ENCODE results near the gene FMN1. TPM values are rescaled to one million over a fixed set of nuclear protein-coding genes. Genes with fewer than 3 reads are reported as not detected.

Gene FMN1
- total RNA-seq, 1 experiment from 2014 or later = 2.4 TPM

- no peaks in the 10 kb centered on the region for H3K27me3 ChIP-seq (ENCODE audit: low read length)
- H3K9me3 ChIP-seq (ENCODE audit: low read length) = no peaks in the 10 kb centered on the region
- POLR2A ChIA-PET (ENCODE audit: unreplicated experiment) = no interaction called here
- no peaks in the 10 kb centered on the region for H4K20me1 ChIP-seq (ENCODE audit: low read length)
- no peak overlapping the region for H3K9ac ChIP-seq (ENCODE audit: low read length)
- intact Hi-C loops (cut with micrococcal nuclease) = no loop called here
- no peak for TF ChIP-seq EZH2phosphoT487 (IDR thresholded peaks at IDR 0.05; ENCODE audit: borderline replicate concordance, low read length)
- TF ChIP-seq EZH2 (IDR thresholded peaks at IDR 0.05; ENCODE audit: low read length, unreplicated experiment) = no peak
- TF ChIP-seq, protein P1, sequence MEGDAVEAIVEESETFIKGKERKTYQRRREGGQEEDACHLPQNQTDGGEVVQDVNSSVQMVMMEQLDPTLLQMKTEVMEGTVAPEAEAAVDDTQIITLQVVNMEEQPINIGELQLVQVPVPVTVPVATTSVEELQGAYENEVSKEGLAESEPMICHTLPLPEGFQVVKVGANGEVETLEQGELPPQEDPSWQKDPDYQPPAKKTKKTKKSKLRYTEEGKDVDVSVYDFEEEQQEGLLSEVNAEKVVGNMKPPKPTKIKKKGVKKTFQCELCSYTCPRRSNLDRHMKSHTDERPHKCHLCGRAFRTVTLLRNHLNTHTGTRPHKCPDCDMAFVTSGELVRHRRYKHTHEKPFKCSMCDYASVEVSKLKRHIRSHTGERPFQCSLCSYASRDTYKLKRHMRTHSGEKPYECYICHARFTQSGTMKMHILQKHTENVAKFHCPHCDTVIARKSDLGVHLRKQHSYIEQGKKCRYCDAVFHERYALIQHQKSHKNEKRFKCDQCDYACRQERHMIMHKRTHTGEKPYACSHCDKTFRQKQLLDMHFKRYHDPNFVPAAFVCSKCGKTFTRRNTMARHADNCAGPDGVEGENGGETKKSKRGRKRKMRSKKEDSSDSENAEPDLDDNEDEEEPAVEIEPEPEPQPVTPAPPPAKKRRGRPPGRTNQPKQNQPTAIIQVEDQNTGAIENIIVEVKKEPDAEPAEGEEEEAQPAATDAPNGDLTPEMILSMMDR (conservative IDR thresholded peaks at IDR 0.05; ENCODE audit: low read depth, low read length) = no peak
- H3K36me3 ChIP-seq (ENCODE audit: low read depth, low read length) = no peaks in the 10 kb centered on the region
- H3F3A ChIP-seq (ENCODE audit: low read length, unreplicated experiment) = no peaks in the 10 kb centered on the region
- no peaks in the 10 kb centered on the region for H3K79me2 ChIP-seq (ENCODE audit: low read length)
- H3K4me3 ChIP-seq (ENCODE audit: low read length) = no peak overlapping the region
- no peak for ATAC-seq
- no peak overlapping the region for H2AFZ ChIP-seq (ENCODE audit: low read length)
- no peak overlapping the region for H3K4me2 ChIP-seq (ENCODE audit: low read length)
- DNase-seq = no peak
- CTCF ChIA-PET = interaction anchor here (1.1 kb wide), 1 partner anchor 9 kb away, joined by 4 read pairs; no protein-coding TSS in a partner anchor
- BruUV-seq (replicated peaks) = no TSS peak
- no peak overlapping the region for H3K27ac ChIP-seq (ENCODE audit: low read length)
- H3K4me1 ChIP-seq (ENCODE audit: insufficient read depth, low read length) = 0 out of 2 replicates have a peak, but pooled peaks cover 3% of the 10 kb centered on the region
- H3K9me2 ChIP-seq (replicated peaks; ENCODE audit: low read length) = no peaks in the 10 kb centered on the region
These were observed 267.4 kb downstream of the FMN1 start for GRCh38 chr15:32927124-32927523.

- Histone ChIP-seq H3K79me2 (ENCODE audit: low read length) (no peaks in the 10 kb centered on the region), H3K4me2 (ENCODE audit: low read length) (no peak overlapping the region), H3K36me3 (ENCODE audit: low read depth, low read length) (no peaks in the 10 kb centered on the region), H3K9me2 (replicated peaks; ENCODE audit: low read length) (no peaks in the 10 kb centered on the region), H3K9me3 (ENCODE audit: low read length) (no peaks in the 10 kb centered on the region), H3K9ac (ENCODE audit: low read length) (no peak overlapping the region), H3K27me3 (ENCODE audit: low read length) (no peaks in the 10 kb centered on the region), H4K20me1 (ENCODE audit: low read length) (no peaks in the 10 kb centered on the region), H3K4me3 (ENCODE audit: low read length) (no peak overlapping the region), H2AFZ (ENCODE audit: low read length) (no peak overlapping the region), H3K4me1 (ENCODE audit: insufficient read depth, low read length) (no peaks in the 10 kb centered on the region), H3K27ac (ENCODE audit: low read length) (no peak overlapping the region), H3F3A (ENCODE audit: low read length, unreplicated experiment) (no peaks in the 10 kb centered on the region)
- intact Hi-C loops (cut with micrococcal nuclease) = no loop called here
- DNase-seq = no peak
- TF ChIP-seq EZH2 (IDR thresholded peaks at IDR 0.05; ENCODE audit: low read length, unreplicated experiment) (no peak), EZH2phosphoT487 (IDR thresholded peaks at IDR 0.05; ENCODE audit: borderline replicate concordance, low read length) (no peak)
- TF ChIP-seq, protein P1 (conservative IDR thresholded peaks at IDR 0.05; ENCODE audit: low read depth, low read length) = no peak
- CTCF ChIA-PET = interaction anchor here (0.6 kb wide), 1 partner anchor 13 kb away, joined by 3 read pairs; no protein-coding TSS in a partner anchor
- no peak for ATAC-seq
- no TSS peak for BruUV-seq (replicated peaks)
- POLR2A ChIA-PET (ENCODE audit: unreplicated experiment) = no interaction called here
These were observed 271.3 kb downstream of the FMN1 start for GRCh38 chr15:32923176-32923575.

- ATAC-seq = no peak
- CTCF ChIA-PET = interaction anchor here (0.6 kb wide), 1 partner anchor 14 kb away, joined by 3 read pairs; no protein-coding TSS in a partner anchor
These were observed 272.0 kb downstream of the FMN1 start for GRCh38 chr15:32922541-32922940.

More at GRCh38 chr15:32922541-32922940, 272.0 kb downstream of the FMN1 start:
- no TSS peak for BruUV-seq (replicated peaks)
- no peak overlapping the region for H3K4me3 ChIP-seq (ENCODE audit: low read length)
- intact Hi-C loops (cut with micrococcal nuclease) = no loop called here
- H3K79me2 ChIP-seq (ENCODE audit: low read length) = no peaks in the 10 kb centered on the region
- no peaks in the 10 kb centered on the region for H3F3A ChIP-seq (ENCODE audit: low read length, unreplicated experiment)
- no peak overlapping the region for H3K9ac ChIP-seq (ENCODE audit: low read length)
- H3K27ac ChIP-seq (ENCODE audit: low read length) = no peak overlapping the region
- no peak overlapping the region for H2AFZ ChIP-seq (ENCODE audit: low read length)
- TF ChIP-seq EZH2 (IDR thresholded peaks at IDR 0.05; ENCODE audit: low read length, unreplicated experiment) (no peak), EZH2phosphoT487 (IDR thresholded peaks at IDR 0.05; ENCODE audit: borderline replicate concordance, low read length) (no peak)
- TF ChIP-seq, protein P1 (conservative IDR thresholded peaks at IDR 0.05; ENCODE audit: low read depth, low read length) = no peak
- H3K27me3 ChIP-seq (ENCODE audit: low read length) = no peaks in the 10 kb centered on the region
- no peaks in the 10 kb centered on the region for H3K9me2 ChIP-seq (replicated peaks; ENCODE audit: low read length)
- H3K4me1 ChIP-seq (ENCODE audit: insufficient read depth, low read length) = no peaks in the 10 kb centered on the region
- no peaks in the 10 kb centered on the region for H3K9me3 ChIP-seq (ENCODE audit: low read length)
- H4K20me1 ChIP-seq (ENCODE audit: low read length) = no peaks in the 10 kb centered on the region
- no peak for DNase-seq
- H3K36me3 ChIP-seq (ENCODE audit: low read depth, low read length) = no peaks in the 10 kb centered on the region
- POLR2A ChIA-PET (ENCODE audit: unreplicated experiment) = interaction anchor here (0.5 kb wide), 1 partner anchor 64 kb away, joined by 4 read pairs; no protein-coding TSS in a partner anchor
- no peak overlapping the region for H3K4me2 ChIP-seq (ENCODE audit: low read length)

All from PC-3 (cell line).